Osteocyte (in vitro differentiated cells): ENCODE results near the gene ATP8A2. TPM values are rescaled to one million over a fixed set of nuclear protein-coding genes. Genes with fewer than 3 reads are reported as not detected.
"Not testable (repeated sequence)": the region's sequence is repeated elsewhere in the genome, so short reads cannot be mapped to it uniquely, and the experiment has no call there.

Experiments used
- DNase-seq: peaks from one replicate; pipeline ENCODE4 v3.0.0; 2021; ENCODE audit warnings: mixed read lengths; ENCODE audit not compliant: unreplicated experiment; ENCODE audit errors: extremely low spot score
- H3K27ac Mint-ChIP-seq: one replicate; pipeline ENCODE4 v1.8.0; 2021; ENCODE audit warnings: mild to moderate bottlenecking, mixed read lengths; ENCODE audit not compliant: unreplicated experiment
- H3K27me3 Mint-ChIP-seq: one replicate; pipeline ENCODE4 v1.8.0; 2021; ENCODE audit warnings: mixed read lengths; ENCODE audit not compliant: unreplicated experiment
- H3K36me3 Mint-ChIP-seq: one replicate; pipeline ENCODE4 v1.8.0; 2021; ENCODE audit warnings: mixed read lengths; ENCODE audit not compliant: unreplicated experiment
- H3K4me1 Mint-ChIP-seq: one replicate; pipeline ENCODE4 v1.8.0; 2021; ENCODE audit warnings: mixed read lengths; ENCODE audit not compliant: unreplicated experiment
- H3K4me3 Mint-ChIP-seq: one replicate; pipeline ENCODE4 v1.8.0; 2021; ENCODE audit warnings: mild to moderate bottlenecking, moderate library complexity, mixed read lengths; ENCODE audit not compliant: unreplicated experiment
- H3K9me3 Mint-ChIP-seq: one replicate; pipeline ENCODE4 v1.8.0; 2021; ENCODE audit warnings: mixed read lengths; ENCODE audit not compliant: unreplicated experiment
- CTCF ChIP-seq: fragments of 200-600 bp; sonication (generic); IDR thresholded peaks from 2 replicates; pipeline ENCODE4 v1.5.0; 2021; ENCODE audit warnings: antibody characterized with exemption, mild to moderate bottlenecking, moderate library complexity
- total RNA-seq: library from RNA; stranded (reverse); gene quantifications from 2 replicates; pipeline ENCODE4 v1.2.1, GENCODE V29; 2021

ATP8A2 gene
- total RNA-seq, 1 donor from 2014 or later, result 1.1 TPM

GRCh38 chr13:25541434-25542123 lies 169.8 kb downstream of the ATP8A2 start:
- Mint-ChIP-seq H3K9me3 (no peaks in the 10 kb centered on the region), H3K36me3 (no peaks in the 10 kb centered on the region), H3K4me3 (no peak overlapping the region), H3K27ac (no peak overlapping the region), H3K4me1 (peaks cover 2% of the 10 kb centered on the region), H3K27me3 (peaks cover 70% of the 10 kb centered on the region)
- no peak for DNase-seq
- no peak for TF ChIP-seq CTCF

- not testable (repeated sequence) for H3K9me3 Mint-ChIP-seq, H3K36me3 Mint-ChIP-seq, H3K4me1 Mint-ChIP-seq, H3K27ac Mint-ChIP-seq, H3K4me3 Mint-ChIP-seq, DNase-seq
- peaks cover 38% of the 10 kb centered on the region for H3K27me3 Mint-ChIP-seq
Observed at GRCh38 chr13:25548991-25549390, 177.2 kb downstream of the ATP8A2 start.

- TF ChIP-seq CTCF, result no peak
- no peak for DNase-seq
- no peaks in the 10 kb centered on the region for H3K4me1 Mint-ChIP-seq
- peaks cover 61% of the 10 kb centered on the region for H3K27me3 Mint-ChIP-seq
- no peaks in the 10 kb centered on the region for H3K9me3 Mint-ChIP-seq
- H3K36me3 Mint-ChIP-seq, result no peaks in the 10 kb centered on the region
- H3K27ac Mint-ChIP-seq, result no peak overlapping the region
- no peak overlapping the region for H3K4me3 Mint-ChIP-seq
Observed at GRCh38 chr13:25561812-25562211, 190.0 kb downstream of the ATP8A2 start.

GRCh38 chr13:25570185-25570584 lies 198.4 kb downstream of the ATP8A2 start:
- Mint-ChIP-seq H3K4me1 (peaks cover 9% of the 10 kb centered on the region), H3K27me3 (peaks cover 26% of the 10 kb centered on the region), H3K27ac (no peak overlapping the region), H3K36me3 (no peaks in the 10 kb centered on the region), H3K4me3 (no peak overlapping the region), H3K9me3 (no peaks in the 10 kb centered on the region)
- TF ChIP-seq CTCF, result no peak
- DNase-seq, result no peak

- no peaks in the 10 kb centered on the region for H3K9me3 Mint-ChIP-seq
- DNase-seq, result no peak
- peaks cover 18% of the 10 kb centered on the region for H3K27me3 Mint-ChIP-seq
- no peak for TF ChIP-seq CTCF
- H3K4me1 Mint-ChIP-seq, result peaks cover 15% of the 10 kb centered on the region
- H3K27ac Mint-ChIP-seq, result no peak overlapping the region
- no peak overlapping the region for H3K4me3 Mint-ChIP-seq
- no peaks in the 10 kb centered on the region for H3K36me3 Mint-ChIP-seq
Observed at GRCh38 chr13:25571237-25571636, 199.5 kb downstream of the ATP8A2 start.

GRCh38 chr13:25572171-25572570 lies 200.4 kb downstream of the ATP8A2 start:
- not testable (repeated sequence) for H3K9me3 Mint-ChIP-seq, DNase-seq, H3K4me3 Mint-ChIP-seq, H3K27me3 Mint-ChIP-seq, H3K27ac Mint-ChIP-seq, H3K36me3 Mint-ChIP-seq
- peaks cover 15% of the 10 kb centered on the region for H3K4me1 Mint-ChIP-seq
